Anterior cingulate cortex (tissue), 58 donors: ENCODE data around the gene MRAP2.
A peak's percentile ranks its signal among the peaks of the same experiment; 100 is the strongest.
"Not testable (repeated sequence)": the region's sequence is repeated elsewhere in the genome, so short reads cannot be mapped to it uniquely, and the experiment has no call there.

Experiments
- DNase-seq, 58 donors: peaks; one replicate each; lab custom pipeline; 2025; lab: John Stamatoyannopoulos, UW

The MRAP2 gene

GRCh38 chr6:84027340-84028181, 6.0 kb upstream of the MRAP2 start:
- peak in 11 of 58 donors; percentile 5 to 30 (median 9) for DNase-seq

DNA sequence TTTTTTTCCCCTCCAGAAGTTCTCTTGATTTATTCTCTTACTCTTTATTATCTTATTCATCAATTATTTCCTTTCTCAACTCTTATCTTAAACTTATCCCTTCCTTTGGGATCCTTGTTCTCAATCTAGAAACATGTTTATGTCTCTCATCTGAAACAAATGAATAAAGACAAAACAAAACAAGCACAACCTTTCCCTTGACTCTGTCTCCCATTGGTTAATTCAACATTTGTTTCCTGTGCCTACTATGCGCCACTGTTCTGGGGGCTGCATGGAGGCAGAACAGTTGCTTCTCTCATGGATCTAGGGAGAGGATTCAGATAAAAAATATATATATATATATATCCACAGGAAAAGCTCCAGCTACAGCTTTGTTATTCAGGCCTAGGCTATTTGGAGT, 5.2 kb upstream of the MRAP2 start:
- no peak for DNase-seq

DNA sequence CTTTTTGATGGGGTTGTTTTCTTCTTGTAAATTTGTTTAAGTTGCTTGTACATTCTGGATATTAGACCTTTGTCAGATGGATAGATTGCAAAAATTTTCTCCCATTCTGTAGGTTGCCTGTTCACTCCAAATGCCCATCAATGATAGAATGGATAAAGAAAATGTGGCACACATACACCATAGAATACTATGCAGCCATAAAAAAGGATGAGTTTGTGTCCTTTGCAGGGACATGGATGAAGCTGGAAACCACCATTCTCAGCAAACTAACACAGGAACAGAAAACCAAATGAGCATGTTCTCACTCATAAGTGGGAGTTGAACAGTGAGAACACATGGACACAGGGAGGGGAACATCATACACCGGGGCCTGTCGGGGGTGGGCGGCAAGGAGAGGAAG, 1.6 kb upstream of the MRAP2 start:
- DNase-seq = not testable (repeated sequence)

DNA sequence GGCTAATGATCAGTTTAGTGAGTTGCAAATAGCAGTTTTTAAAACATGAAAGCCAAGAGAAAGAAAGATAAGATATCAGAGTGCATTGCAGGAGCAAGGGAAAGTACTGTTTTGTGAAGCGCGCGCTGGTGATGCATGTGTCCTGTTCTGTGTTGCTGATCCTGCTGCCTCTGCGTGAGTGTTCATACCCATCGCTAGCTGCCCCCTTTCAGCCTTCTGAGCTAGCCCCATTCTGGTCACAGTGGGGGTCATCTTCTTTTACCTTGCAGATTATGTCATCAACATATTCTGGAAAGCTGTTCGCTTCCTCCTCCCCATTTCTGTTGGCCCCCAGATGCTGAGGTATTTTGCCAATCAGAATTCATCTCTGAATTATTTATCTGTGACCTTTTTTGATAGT, 1.9 kb downstream of the MRAP2 start:
- DNase-seq = no peak

GRCh38 chr6:84037425-84038089, 4.0 kb downstream of the MRAP2 start:
- DNase-seq = no peak

DNA sequence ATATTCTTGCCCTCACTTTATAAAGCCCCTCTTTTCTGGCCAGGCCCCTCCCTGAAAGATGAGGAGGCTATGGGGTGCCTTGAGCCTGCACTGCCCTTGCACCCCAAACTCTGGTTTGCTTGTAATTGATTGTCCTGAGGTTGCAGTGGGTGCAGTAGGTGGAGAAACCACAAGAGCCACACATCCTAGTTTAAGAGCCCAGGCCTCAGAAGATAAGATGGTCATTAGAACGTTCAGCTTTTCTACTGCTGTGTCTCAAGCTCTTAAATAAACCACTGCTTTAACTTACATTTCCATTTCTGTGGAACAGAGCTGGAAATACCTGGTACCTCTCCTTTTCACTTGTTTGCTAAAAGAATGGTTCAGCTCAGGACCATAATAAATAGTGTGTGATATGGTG, 9.0 kb downstream of the MRAP2 start:
- DNase-seq = no peak

GRCh38 chr6:84043555-84043954, 10.0 kb downstream of the MRAP2 start:
- no peak for DNase-seq

GRCh38 chr6:84046755-84047154, 13.2 kb downstream of the MRAP2 start:
- DNase-seq = no peak

- DNase-seq = no peak
Observed at GRCh38 chr6:84048588-84048987, 15.0 kb downstream of the MRAP2 start.

DNA sequence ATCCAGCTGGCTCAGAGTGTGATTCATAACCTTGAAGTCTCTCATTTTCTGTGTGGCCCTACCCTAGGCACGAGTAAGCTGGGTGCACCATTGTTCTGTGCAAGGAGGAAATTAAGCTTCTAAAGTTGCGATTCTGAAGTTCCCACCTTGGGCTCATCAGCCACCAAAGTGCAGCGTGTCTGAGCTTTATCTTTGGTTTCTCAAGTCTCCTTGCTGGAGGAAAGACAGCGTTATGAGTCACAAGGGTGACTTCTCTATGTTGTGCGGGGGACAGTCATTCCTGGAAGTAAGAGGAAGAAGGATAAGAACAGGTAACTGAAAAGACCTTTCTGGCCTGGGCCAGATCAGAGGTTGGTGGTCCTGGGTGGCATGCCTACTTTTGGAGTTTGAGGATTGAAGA, 16.8 kb downstream of the MRAP2 start:
- no peak for DNase-seq

DNA sequence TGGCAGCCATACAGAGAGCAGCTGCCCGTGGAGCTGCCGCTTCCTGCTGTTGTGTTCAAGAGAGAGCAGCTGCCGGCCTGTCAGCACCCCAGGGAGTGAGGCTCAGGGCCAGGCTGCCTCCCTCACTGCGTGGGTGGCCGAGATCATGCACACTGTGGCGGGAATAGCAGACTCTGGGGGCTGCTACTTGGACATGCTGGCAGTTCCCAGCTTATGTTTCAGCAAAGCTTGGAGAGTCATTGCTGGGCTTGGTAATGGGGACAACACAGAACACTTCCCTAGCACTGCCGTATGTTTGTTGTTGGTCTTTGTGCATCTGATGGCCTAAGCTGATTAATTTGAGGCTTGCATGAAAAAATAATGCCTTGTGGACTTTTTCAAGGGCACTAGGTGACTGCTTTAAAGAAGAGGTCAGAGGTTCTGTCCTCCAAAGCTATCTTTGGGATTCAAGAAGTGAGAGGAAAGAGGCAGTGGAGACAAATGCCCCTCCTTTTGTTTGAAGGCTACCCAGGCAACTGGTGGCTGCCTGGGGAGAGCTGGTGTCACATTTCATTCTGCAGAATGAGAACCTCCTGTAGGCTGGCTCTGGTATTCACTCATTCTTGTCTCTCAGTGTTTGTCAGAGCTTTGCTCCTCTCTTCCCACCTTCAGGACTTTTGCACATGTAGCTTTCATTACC, 18.8 kb downstream of the MRAP2 start:
- peak in 52 of 58 donors; percentile 9 to 90 (median 52) for DNase-seq

DNA sequence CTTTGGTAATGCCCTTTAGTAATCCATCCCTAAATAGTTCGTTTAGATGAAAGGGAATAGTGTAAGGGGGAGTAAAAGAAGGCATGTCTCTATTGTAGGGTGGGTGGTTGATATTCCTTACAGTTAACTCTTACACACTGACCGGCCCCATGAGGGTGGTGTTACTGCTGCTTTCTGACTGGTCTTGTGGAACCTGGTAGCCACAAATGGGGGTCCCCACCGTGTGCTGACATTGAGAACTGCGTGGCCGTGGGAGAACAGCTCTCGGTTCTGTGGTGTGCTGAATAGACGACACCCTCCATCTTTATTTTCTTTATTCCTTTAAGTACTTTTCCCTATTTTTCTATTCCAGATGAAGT, 19.3 kb downstream of the MRAP2 start:
- no peak for DNase-seq

GRCh38 chr6:84055647-84056046, 22.1 kb downstream of the MRAP2 start:
- no peak for DNase-seq

GRCh38 chr6:84057908-84058307, 24.3 kb downstream of the MRAP2 start:
- no peak for DNase-seq

GRCh38 chr6:84059082-84059481, 25.5 kb downstream of the MRAP2 start:
- no peak for DNase-seq

DNA sequence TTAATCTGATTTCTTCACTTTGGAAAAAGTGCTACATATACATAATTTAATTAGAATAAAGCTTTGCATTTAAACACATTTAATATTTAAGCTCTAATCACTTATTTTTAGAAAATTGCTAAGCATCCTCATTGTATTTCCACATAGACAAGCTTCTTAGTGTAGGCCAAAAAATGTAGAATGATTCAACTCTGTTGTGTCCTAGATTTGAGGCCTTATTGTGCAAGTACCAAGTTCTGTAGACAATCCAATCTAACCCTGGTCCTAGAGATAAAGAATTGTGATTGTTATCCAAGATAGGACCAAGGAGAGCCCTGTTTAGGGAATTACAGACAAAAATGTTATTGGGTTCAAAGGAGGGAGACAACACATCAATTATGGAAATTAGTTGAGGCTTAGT, 27.6 kb downstream of the MRAP2 start:
- no peak for DNase-seq

- no peak for DNase-seq
Observed at GRCh38 chr6:84061613-84062398, 28.2 kb downstream of the MRAP2 start.

- DNase-seq = no peak
Observed at GRCh38 chr6:84062519-84063154, 29.1 kb downstream of the MRAP2 start.

DNA sequence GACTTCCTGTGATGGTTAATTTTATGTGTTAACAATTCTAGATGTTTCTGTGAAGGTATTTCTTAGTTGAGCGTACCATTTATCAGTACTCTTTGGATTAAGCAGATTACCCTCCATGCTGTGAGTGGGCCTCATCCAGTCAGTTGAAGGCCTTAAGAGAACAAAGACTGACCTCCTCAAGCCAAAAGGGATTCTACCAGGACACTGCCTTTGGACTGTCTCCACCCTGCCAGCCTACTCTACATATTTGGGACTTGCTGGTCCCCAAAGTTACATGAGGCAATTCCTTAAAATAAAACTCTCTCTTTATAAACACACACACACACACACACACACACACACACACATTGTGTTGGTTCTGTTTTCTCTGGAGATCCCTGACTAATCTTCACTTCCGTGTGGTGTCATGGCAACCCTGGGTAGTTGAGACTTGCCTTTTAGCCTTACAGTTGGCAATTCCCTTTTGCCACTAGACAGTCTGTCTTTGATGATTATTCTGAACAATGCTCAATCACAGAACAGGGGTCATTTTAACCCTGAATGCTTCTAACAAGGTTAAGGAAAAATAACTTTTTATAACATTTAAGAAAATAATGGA, 32.2 kb downstream of the MRAP2 start:
- DNase-seq = no peak

DNA sequence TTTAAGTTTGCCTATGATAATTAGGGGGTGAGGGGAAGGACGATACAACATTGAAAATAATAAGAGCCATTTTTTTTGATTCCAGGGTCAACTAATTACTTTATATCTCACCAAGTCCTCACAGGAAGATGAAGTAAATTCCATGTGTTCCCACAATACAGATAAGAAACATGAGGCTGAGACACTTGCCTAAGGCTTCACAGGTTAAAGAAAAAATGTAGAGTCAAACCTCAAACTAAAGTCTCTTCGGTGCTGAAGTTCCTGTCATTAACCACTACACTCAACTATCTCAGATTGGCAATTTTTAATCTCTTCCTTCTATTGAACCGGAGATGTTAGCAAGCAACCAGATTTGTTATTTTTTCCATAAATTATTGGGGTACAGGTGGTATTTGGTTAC, 33.0 kb downstream of the MRAP2 start:
- DNase-seq = no peak
